TTC549 (cell line): ENCODE results near the gene SCGN.
"Not testable (repeated sequence)": the region's sequence is repeated elsewhere in the genome, so short reads cannot be mapped to it uniquely, and the experiment has no call there.

Source experiments
- FAIRE-seq: peaks from 2 replicates; lab custom pipeline; 2012; peaks lifted over from hg19 to GRCh38; lab: Jason Lieb, UNC

SCGN gene

DNA sequence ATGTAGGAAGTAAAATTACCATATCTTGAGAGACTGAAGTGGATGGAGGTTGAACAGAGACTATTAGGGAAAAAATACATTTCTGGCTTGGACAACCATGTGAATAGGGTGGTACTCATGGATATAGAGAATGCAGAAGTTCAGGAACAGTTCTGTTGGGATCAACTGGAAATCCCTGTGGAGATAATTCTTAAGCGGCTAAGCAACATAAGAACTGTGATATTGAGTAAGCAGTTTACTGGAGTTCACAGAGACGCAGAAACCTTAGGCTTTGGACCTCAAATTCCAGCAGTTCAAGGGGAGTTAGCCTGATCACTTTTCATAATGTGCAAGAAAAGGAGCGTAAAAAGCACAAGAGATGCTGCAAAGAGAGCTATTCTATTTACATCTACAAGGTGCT lies 78.9 kb downstream of the SCGN start:
- no peak for FAIRE-seq

DNA sequence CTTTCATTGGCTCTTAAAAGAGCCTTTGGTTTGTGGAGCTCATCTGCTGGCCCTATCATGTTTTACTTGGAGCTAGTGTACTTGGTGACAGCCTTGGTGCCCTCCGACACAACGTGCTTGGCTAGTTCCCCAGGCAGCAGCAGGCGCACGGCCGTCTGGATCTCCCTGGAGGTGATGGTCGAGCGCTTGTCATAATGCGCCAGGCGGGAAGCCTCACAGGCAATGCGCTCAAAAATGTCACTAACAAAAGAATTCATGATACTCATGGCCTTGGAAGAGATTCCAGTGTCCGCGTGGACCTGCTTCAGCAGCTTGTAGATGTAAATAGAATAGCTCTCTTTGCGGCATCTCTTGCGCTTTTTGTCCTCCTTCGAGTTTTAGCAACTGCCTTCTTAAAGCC lies 79.7 kb downstream of the SCGN start:
- no peak for FAIRE-seq

DNA sequence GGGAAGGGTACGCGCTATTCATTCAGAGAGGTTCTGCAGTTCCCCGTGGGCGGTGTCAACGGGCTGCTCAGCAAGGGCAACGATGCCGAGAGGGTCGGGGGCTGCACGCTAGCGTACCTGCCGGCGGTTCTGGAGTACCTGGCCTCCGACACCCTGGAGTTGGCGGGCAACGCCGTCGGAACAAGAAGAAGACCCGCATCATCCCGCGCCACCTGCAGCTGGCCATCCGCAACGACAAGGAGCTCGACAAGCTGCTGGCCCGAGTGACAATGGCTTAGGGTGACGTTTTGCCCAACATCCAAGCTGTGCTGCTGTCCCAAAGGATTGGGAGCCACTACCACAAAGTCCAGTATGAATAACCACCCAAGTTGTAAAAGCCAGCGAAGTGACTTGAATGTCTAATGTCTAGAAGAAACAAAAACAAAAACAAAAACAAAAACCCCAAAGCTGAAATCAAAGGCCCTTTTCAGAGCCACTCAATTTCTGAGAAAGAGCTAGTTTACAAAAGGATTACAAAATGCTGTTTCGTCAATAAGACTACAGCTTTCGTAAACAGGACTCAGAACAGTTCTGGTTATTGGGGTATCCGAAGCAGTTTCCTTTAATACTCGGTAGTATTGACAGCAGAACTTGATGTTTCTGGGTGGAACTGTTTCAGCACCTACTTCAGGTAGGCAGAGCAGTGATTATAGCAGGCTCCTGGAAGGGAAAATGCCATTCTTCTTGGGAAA lies 80.6 kb downstream of the SCGN start:
- no peak for FAIRE-seq

- FAIRE-seq: no peak
These were observed 83.2 kb downstream of the SCGN start for GRCh38 chr6:25735261-25735660.

GRCh38 chr6:25743868-25744267 lies 91.9 kb downstream of the SCGN start:
- no peak for FAIRE-seq

GRCh38 chr6:25745836-25746235 lies 93.8 kb downstream of the SCGN start:
- no peak for FAIRE-seq

- no peak for FAIRE-seq
These were observed 95.0 kb downstream of the SCGN start for GRCh38 chr6:25746968-25747367.

GRCh38 chr6:25747477-25747876 lies 95.5 kb downstream of the SCGN start:
- no peak for FAIRE-seq

DNA sequence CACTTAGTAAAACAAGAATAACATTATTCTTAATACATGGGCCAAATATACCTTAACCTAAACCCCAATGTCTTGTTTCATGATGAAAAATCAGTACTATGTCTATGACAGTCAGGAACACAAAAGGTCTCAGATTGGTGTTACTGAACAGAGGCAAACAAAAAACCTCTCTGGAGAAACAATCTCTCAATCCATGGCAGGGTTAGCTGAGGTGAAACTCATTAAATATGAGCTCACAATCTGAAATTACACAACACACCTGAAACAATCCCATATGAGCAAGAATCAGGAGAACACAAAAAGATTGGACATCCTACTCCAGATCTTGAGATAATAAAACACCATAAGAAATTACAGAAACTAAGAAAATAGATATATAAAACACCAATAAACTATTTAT lies 96.0 kb downstream of the SCGN start:
- FAIRE-seq: no peak

DNA sequence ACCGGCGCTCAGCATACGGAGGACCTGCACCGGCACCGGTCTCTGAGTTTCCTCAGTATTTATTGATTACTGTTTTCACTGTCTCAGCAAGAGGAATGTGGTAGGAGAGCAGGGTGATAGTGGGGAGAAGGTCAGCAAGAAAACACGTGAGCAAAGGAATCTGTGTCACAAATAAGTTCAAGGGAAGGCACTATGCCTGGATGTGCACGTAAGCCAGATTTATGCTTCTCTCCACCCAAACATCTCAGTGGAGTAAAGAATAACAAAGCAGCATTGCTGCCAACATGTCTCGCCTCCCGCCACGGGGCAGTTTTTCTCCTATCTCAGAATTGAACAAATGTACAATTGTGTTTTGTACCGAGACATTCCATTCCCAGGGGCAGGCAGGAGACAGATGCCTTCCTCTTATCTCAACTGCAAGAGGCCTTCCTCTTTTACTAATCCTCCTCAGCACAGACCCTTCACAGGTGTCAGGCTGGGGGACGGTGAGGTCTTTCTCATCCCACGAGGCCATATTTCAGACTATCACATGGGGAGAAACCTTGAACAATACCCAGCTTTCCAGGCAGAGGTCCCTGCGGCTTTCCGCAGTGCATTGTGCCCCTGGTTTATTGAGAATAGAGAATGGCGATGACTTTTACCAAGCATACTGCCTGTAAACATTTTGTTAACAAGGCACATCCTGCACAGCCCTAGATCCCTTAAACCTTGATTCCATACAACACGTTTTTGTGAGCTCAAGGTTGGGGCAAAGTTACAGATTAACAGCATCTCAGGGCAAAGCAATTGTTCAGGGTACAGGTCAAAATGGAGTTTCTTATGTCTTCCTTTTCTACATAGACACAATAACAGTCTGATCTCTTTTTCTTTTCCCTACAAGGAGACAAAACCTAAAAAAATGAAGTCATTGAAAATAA lies 96.8 kb downstream of the SCGN start:
- FAIRE-seq: not testable (repeated sequence)

DNA sequence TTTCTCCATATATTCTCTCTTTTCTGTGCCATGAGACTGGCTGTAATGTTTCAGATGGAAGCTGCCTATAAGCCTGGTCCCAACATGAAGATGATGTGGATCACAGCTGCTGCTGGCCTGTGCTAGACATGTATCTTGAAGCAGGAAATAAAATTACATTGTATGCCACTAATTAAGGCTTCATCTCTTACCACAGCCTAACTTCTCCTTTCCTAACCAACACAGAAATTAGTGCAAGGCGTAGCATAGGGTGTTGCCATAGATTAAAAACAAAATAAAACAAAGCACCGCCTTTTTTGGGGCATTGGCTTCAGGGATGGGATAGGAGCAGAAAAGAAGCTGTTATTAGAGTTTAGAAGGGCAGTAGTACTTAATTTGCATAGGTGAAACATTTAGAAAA lies 97.8 kb downstream of the SCGN start:
- no peak for FAIRE-seq

- FAIRE-seq: no peak
These were observed 98.9 kb downstream of the SCGN start for GRCh38 chr6:25750906-25751305.
